ENCODE data around the gene CADM2.

Gene CADM2

DNA sequence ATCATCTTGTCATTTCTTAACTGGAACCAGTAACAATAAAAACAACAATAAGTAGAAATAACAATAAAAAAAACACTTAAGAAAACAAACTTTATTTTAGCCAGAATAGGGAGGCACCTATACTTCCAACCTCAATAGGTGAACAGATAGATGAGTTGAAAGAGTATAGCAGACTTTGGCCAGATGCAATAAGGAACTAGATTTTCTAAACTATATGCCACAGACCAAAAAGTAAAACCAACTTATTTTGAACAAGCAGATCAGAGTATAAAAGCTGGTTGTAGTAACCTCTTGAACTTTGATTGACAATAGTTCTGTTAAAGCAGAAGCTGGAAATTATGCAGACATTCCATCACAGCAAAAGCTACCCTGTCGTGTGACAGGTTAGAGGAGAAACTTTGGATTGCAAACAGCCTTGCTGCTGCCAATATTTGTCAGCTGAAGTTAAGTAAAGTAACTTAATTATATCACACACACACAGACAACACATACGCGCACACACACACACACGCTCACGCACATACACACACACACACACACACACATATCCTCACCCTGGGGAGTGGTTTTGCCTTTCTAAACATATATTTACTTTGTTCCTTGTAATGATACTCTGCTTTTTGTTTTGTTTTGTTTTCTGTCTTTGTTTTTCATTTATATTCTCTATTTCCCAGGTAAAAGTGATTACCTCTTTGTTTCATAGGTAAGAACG lies 1128.5 kb downstream of the CADM2 start:
- no peak overlapping the region for H3K27ac ChIP-seq (ENCODE audit: extremely low read depth, low read depth, low read length)
- TF ChIP-seq ZNF785 (tag by site-specific recombination; IDR thresholded peaks at IDR 0.05): no peak
- TF ChIP-seq ZNF426 (tag by site-specific recombination; IDR thresholded peaks at IDR 0.05): no peak
- no peak for TF ChIP-seq ZNF555 (tag by site-specific recombination; conservative IDR thresholded peaks at IDR 0.05)
- no peak for TF ChIP-seq ZBTB8A (tag by site-specific recombination; IDR thresholded peaks at IDR 0.05)
- TF ChIP-seq ZNF707 (tag by site-specific recombination; IDR thresholded peaks at IDR 0.05): no peak
- TF ChIP-seq ZNF416 (tag by site-specific recombination; IDR thresholded peaks at IDR 0.05): no peak
- TF ChIP-seq FEZF1 (tag by site-specific recombination; IDR thresholded peaks at IDR 0.05): no peak
- TF ChIP-seq ZBTB49 (tag by site-specific recombination; IDR thresholded peaks at IDR 0.05; ENCODE audit: low read depth): no peak
- no peak for TF ChIP-seq ZSCAN18 (tag by site-specific recombination; IDR thresholded peaks at IDR 0.05)
- no peak for TF ChIP-seq ZNF510 (tag by site-specific recombination; IDR thresholded peaks at IDR 0.05; ENCODE audit: insufficient replicate concordance)
- TF ChIP-seq, protein P1, sequence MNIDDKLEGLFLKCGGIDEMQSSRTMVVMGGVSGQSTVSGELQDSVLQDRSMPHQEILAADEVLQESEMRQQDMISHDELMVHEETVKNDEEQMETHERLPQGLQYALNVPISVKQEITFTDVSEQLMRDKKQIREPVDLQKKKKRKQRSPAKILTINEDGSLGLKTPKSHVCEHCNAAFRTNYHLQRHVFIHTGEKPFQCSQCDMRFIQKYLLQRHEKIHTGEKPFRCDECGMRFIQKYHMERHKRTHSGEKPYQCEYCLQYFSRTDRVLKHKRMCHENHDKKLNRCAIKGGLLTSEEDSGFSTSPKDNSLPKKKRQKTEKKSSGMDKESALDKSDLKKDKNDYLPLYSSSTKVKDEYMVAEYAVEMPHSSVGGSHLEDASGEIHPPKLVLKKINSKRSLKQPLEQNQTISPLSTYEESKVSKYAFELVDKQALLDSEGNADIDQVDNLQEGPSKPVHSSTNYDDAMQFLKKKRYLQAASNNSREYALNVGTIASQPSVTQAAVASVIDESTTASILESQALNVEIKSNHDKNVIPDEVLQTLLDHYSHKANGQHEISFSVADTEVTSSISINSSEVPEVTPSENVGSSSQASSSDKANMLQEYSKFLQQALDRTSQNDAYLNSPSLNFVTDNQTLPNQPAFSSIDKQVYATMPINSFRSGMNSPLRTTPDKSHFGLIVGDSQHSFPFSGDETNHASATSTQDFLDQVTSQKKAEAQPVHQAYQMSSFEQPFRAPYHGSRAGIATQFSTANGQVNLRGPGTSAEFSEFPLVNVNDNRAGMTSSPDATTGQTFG (tag by site-specific recombination; IDR thresholded peaks at IDR 0.05; ENCODE audit: borderline replicate concordance): no peak
- no peak for TF ChIP-seq YY1 (tag by site-specific recombination; IDR thresholded peaks at IDR 0.05)
- no peak for TF ChIP-seq PRDM4 (tag by site-specific recombination; IDR thresholded peaks at IDR 0.05)
- H3K36me3 ChIP-seq (ENCODE audit: control insufficient read depth in 2 of 2, insufficient read depth in 1 of 2, low read length in 2 of 2): no peaks in the 10 kb centered on the region
- no peaks in the 10 kb centered on the region for H3K4me1 ChIP-seq (ENCODE audit: control insufficient read depth, insufficient read depth, low read length)
- ChIA-PET CTCF (no interaction called here), POLR2A (no interaction called here)
- H3K4me3 ChIP-seq (ENCODE audit: low read depth, low read length): no peak overlapping the region
- H3K9me3 ChIP-seq (ENCODE audit: control insufficient read depth, insufficient read depth, low read depth, low read length): no peaks in the 10 kb centered on the region

DNA sequence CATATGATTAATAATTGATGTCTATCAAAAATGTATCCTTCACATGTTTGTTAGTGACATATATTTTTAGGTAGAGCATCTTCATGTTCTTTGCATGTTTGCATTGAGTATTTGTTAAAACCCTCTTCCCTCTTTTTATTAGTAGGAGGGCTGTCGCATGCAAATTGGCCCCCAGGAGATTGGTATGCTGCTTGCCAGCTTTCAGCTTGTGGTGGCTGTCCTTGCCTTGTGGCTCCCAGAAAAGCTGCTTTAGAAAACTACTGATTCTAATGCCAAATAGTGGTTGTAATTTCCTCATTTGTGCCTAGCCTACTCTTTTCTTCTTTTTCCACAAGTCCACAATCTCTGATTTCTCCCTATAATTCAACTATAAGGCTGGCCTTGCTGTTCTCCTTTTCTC lies 1145.4 kb downstream of the CADM2 start:
- TF ChIP-seq ZBTB26 (tag by site-specific recombination; optimal IDR thresholded peaks at IDR 0.05): no peak
- Histone ChIP-seq H3K36me3 (ENCODE audit: control insufficient read depth in 2 of 2, insufficient read depth in 1 of 2, low read length in 2 of 2) (no peaks in the 10 kb centered on the region), H3K27ac (ENCODE audit: extremely low read depth, low read depth, low read length) (no peak overlapping the region), H3K4me3 (ENCODE audit: low read depth, low read length) (no peak overlapping the region), H3K9me3 (ENCODE audit: control insufficient read depth, insufficient read depth, low read depth, low read length) (no peaks in the 10 kb centered on the region), H3K4me1 (ENCODE audit: control insufficient read depth, insufficient read depth, low read length) (no peaks in the 10 kb centered on the region)
- ChIA-PET POLR2A (no interaction called here), CTCF (no interaction called here)
